Measurements from ENCODE around the gene HTR3A.

DNA sequence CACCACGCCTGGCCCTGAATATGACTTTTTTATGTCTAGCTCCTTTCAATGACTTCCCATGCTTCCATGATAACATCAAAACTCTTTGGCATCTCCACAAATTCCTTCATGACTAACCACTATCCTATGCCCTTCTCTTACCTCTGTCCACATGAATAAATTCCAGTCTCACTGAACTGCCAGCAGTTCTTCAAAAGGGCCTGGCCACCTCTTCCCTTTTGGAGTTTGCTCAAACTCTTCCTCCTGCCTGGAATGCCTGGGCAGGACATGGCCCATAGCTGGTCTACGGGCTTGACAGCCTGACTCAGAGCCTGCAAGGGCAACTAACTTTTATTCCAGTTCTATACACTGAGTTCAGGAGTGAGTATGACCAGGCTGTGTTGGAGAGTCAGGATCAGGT lies 42.8 kb downstream of the HTR3A start:
- TF ChIP-seq, protein P1, sequence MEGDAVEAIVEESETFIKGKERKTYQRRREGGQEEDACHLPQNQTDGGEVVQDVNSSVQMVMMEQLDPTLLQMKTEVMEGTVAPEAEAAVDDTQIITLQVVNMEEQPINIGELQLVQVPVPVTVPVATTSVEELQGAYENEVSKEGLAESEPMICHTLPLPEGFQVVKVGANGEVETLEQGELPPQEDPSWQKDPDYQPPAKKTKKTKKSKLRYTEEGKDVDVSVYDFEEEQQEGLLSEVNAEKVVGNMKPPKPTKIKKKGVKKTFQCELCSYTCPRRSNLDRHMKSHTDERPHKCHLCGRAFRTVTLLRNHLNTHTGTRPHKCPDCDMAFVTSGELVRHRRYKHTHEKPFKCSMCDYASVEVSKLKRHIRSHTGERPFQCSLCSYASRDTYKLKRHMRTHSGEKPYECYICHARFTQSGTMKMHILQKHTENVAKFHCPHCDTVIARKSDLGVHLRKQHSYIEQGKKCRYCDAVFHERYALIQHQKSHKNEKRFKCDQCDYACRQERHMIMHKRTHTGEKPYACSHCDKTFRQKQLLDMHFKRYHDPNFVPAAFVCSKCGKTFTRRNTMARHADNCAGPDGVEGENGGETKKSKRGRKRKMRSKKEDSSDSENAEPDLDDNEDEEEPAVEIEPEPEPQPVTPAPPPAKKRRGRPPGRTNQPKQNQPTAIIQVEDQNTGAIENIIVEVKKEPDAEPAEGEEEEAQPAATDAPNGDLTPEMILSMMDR (conservative IDR thresholded peaks at IDR 0.05; ENCODE audit: low read depth in 2 of 2), result no peak
- TF ChIP-seq EZH2phosphoT487 (IDR thresholded peaks at IDR 0.05; ENCODE audit: unreplicated experiment) (no peak), REST (IDR thresholded peaks at IDR 0.05; ENCODE audit: unreplicated experiment) (no peak), NANOG (IDR thresholded peaks at IDR 0.05; ENCODE audit: borderline replicate concordance) (no peak), POLR2AphosphoS5 (IDR thresholded peaks at IDR 0.05; ENCODE audit: low read depth) (no peak), EZH2 (IDR thresholded peaks at IDR 0.05; ENCODE audit: low read depth, unreplicated experiment) (no peak), ETS1 (IDR thresholded peaks at IDR 0.05) (no peak)
